Frontal cortex (tissue), 4 donors: ENCODE data around the gene NRXN3. TPM values are rescaled to one million over a fixed set of nuclear protein-coding genes. Genes with fewer than 3 reads are reported as not detected.

Source experiments
- DNase-seq, 2 donors: peaks; one replicate each; pipeline ENCODE4 v3.0.0; 2012; ENCODE audit warnings: low spot score in 2 of 2
- FAIRE-seq: peaks from 2 replicates; lab custom pipeline; 2012; peaks lifted over from hg19 to GRCh38; lab: Jason Lieb, UNC
- total RNA-seq: library from RNA; depleted of rRNA; stranded (reverse); fragments of >200 nt; gene quantifications from one replicate; pipeline ENCODE4 v1.2.3, GENCODE V29; 2014
- donor health status: control.
- donor health status: control.
- donor health status: control.

NRXN3 gene
- total RNA-seq, 1 donor from 2014 or later, result 44.8 TPM

DNA sequence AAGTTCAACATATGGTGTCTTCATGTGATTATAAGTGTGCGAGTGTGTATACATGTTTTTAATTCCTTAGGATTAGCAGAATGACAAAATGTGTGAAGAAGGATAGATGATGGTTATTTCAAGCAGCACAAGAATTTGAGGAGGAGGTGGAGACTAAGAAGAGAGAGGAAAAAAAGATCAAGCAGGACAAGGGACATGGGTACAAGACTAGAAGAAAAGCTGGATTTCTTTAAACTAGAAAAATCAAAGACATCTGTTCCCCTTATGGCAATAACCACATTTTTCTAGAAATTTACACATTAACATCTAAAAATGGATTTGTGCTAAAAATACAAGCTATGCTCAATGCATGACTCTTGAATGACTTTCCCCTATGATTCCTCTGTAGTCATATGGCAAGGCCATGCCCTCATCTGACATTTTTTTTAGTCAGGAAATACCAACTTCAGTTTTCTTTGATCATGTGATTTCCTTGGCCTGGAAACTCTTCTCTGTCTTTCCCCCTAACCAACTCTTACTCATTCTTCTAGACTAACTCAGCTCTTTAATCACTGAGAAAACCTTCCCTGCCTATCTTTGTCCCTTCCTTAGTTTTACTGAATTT lies 435.8 kb downstream of the NRXN3 start:
- DNase-seq (no peak), FAIRE-seq (no peak)

DNA sequence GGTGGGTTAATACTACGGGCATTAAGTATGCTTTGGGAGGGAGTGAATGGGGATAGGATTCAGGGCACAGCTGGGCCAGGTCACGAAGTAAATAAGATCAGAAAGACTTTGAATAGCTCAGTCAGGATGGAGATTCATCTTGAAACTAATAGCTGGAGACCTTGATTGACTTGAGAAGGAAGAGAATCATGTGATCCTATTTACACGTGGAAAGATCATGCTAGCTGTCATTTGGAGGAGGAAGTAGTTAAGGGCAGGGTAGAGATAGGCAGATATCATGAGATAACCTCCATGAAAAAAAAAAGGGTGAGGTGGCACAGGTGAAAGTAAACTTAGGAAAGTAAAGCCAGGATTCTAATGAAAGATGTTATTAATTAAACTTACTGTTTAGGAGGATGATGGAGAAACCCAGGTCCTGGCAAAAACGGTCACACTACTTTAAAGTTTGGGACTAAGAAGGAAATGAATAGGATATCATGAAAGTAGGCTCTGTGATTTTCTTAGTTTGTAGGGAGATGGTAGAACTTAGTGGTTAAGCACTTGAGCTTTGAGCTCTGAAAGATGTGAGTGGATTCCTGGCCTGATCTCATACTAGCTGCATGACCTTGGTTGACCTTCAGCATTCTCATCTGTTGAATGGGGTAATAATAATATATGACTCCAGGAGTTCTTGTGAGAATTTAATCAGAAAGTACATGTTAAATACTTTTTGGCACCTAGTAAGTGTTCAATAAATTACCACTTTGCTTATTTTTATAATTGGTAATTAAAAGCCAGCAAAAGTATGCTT lies 439.0 kb downstream of the NRXN3 start:
- no peak for DNase-seq
- no peak for FAIRE-seq

DNA sequence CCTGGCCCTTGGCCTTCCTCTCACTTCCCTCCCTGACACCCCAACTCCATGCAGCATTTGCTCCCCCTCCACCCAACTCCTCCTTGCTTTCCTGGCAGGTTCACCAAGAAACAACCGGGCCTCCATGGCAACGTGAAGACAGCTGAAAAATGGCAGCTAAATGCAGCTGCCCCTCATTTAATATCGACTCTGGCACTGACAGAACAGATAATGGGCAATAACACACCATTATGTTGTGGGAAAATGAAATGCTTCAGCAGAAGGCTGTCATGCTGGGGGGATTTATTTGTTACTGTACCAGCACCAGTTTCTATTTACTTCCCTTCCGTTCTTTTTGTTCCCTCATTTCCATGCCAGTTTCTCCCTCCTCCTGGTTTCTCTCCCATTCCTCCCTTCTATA lies 440.8 kb downstream of the NRXN3 start:
- FAIRE-seq, result no peak
- DNase-seq, result no peak

DNA sequence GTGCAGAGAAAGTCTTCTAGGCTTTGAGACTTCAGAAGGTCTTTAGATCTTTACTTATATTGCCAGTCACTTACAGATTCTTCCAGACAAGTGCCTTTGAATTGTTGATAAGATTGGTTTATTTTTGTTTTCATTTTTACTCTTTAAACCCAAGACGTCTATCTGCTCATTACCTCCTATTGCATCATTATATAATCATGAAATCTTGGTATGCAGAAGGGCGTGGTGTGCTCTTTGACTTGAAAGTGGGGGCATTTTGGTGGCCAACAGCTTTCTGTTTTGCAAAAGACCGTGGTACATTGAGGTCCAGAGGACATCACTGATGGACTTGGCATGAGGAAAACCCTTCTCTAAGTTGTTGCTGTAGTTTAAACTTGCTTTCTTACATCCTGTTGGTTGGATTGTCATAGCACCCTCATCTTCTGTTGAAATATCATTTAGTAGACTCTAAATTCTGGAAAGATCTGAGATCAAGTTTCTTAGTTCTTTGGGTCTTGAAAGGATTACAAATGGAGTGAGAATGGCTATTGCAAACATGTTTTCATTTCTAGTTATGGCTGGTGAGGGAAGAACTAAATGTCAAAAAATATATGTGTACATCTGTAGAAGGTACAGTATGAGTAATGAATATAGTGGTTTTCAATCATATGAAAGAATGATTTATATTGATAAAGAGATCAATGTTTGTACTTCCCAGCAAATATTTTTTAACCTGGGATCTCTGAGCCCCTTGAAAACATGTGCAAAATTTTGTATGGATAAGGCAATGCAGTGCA lies 441.8 kb downstream of the NRXN3 start:
- DNase-seq, result no peak
- FAIRE-seq, result no peak

DNA sequence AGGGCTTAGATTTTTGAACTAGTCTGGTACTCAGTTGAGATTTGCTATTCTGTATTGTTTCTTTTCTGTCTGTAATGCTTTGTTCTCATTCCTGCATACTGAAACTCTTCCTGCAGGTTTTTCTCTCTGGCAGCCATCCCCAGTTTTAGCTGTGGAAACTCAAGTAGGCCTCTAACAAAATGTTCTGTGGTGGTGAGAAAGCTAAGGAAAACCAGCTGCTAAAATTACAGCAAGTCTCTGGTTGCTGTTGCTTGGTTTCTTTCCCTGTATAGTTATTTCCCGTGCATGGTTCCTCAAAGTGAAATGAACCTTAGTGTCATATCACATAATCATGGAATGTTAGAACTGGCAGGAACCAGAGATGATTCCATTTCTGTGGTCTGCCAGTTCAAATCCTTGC lies 442.5 kb downstream of the NRXN3 start:
- FAIRE-seq (no peak), DNase-seq (no peak)

DNA sequence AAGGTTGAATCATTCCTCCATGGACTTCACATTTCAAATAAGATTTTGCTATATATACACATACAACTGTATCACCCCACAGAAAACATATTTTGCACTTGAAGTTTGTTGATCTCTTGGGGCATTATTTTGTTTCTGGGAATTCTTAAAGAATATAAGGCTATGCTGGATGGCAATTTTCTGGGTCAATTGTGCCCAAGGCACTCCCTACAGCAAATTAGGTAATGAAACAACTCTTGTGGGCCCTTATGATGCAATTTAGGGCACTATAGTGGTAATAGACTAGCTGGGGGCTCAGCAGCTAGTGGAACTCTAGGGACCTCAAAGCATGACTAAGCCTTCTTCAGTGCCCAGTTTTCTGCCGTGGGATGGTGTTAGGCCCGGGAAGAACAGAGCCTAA lies 444.4 kb downstream of the NRXN3 start:
- DNase-seq (no peak), FAIRE-seq (no peak)

DNA sequence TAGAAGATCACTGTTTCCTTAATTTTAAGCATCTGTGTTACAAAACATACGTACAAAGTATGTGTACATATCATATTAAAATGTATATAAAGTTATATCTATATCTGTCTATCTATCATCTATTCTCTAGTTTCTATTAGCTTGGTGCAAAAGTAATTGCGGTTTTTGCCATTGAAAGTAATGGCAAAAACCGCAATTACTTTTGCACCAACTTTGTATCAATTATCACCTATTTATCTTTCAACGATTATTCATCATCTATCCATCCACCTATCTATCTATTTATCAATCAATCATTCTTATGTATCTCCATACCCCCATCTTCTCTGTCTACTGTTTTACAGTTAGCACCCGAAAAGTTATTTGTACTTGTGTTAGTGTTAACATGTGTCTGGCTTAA lies 447.6 kb downstream of the NRXN3 start:
- DNase-seq, result no peak
- FAIRE-seq, result no peak

DNA sequence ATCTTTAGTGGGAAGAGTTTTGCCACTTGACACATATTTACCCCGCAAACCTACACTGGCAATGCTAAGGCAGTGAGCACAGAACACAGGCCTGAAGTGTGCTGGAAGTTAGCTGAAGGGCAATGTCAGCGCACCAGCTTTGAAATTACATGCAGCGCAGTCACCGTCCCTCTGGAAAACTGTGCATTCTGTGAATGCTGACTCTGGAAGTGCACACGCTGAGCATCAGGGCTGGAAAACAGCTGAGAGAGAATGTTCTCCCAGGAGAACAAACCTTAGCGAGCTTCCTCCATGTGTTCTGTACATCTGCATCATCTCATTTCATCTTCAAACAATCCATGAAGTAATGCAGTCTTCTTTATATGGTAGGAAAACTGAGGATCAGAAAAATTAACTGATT lies 448.2 kb downstream of the NRXN3 start:
- DNase-seq (no peak), FAIRE-seq (no peak)

DNA sequence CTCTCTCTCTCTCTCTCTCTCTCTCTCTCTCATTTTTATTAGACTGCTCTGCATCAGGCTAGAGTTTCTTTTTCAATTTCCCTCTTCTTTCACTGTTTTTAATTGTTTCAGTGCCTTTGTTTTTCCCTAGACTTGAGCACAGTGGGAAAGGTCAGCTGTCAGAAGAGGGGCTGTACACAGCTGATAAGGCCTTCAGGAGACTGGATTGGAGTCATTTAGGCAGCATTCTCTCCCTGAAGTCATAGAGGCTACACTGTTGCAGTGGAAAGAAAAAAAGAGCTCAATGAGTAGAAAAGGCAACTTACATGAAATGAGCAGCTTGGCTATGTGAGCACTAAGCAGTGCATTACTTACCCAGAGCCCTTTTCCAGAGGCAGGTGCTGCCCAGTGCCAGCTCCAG lies 456.9 kb downstream of the NRXN3 start:
- DNase-seq (no peak), FAIRE-seq (no peak)

DNA sequence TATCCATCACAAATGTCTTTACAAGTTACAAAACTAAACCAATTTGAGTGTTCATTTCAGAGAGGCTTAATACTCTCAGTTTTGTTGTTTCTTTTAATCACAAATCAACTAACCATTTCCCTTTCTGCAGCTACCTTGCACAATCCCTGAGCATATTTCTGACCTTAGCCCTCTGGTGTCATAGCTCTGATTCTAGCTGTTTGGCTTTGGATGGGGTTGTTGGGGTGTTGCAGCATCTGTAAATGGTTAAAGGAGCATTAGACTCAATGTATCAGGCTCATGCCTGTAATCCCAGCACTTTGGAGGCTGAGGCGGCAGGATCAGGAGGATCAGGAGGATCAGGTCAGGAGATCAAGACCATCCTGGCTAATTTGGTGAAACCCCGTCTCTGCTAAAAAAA lies 461.4 kb downstream of the NRXN3 start:
- no peak for FAIRE-seq
- DNase-seq, result no peak

DNA sequence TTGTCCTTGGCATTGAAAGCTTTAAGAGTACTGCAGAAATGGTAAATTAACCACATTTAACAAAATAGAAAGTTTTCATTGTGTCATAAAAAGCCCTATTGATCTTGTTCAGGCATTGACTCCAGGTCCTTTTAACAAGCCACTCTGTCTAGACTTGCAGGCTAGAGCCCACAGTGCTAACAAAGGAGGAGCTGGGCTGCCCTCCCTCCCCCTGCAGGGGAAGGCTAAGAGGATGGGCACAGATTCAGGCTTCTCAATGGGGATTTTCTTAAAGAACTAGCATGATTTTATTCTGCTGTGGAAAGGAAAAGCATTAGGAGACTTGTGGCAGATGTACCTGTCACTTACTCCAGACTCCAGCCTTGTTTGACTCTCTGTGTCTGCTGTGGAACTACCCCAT lies 463.6 kb downstream of the NRXN3 start:
- FAIRE-seq (no peak), DNase-seq (no peak)

DNA sequence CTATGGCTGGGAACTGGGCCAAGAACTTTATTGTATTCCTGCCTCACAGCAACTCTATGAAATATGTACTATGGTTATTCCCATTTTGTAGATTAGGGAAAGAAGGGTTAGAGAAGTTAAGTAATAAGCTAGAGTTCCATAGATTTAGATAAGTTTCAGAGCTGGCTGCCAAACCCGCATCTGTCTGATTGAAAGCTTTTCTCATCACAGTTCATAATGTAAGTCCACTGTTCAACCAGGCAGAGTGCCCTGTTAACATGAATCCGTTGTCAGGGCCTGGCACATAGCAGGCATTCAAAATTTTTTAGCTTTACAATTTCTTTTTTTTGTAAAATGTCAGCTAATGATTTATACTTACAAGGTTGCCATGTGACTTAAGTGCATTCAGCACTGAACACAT lies 467.3 kb downstream of the NRXN3 start:
- DNase-seq (no peak), FAIRE-seq (no peak)

DNA sequence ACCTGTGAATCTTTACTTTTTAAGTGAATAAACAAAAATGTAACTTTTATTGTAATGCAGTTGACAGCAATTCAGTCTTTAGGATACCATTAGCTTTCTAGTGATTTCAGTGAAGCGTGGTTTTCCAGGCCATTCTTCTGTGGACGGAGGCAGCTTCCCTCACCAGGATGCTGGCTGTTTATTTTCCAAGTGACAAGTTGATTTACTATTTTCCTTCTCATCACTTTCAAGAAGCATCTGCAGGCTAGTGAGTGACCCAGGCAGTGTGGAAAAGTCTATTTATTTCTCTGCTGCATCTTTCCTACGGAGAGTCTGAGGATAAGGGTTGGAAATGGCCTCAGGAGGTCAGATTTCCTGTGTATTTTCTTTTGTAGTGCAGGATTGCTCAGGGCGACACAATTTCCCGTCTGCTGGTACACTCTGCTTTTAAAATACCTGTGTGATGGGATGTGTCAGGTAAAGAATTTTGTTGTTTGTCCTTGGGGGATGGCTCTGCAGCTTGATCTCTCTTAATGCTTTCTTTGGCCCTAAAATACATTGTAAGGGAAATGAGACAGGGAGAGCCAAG lies 467.8 kb downstream of the NRXN3 start:
- no peak for FAIRE-seq
- DNase-seq, result no peak

DNA sequence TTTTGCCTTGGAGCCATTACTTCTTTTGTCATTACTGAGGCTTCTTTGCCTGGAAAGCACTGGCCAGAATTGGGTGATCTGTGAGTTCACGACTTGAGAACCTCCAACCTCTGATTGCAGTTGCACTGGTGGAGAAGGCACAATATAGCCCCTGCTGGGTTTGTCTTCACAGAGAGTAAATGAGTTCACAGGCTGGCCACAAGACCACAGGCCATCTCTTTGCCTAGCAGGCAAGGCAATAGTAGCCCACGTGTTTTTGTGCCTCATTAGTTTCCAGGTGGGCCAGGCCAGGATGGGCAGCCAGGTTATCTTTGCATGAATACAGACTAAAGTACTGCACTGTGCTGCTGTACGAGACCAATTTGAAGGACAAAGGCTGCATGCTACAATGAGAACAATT lies 468.8 kb downstream of the NRXN3 start:
- no peak for DNase-seq
- no peak for FAIRE-seq

DNA sequence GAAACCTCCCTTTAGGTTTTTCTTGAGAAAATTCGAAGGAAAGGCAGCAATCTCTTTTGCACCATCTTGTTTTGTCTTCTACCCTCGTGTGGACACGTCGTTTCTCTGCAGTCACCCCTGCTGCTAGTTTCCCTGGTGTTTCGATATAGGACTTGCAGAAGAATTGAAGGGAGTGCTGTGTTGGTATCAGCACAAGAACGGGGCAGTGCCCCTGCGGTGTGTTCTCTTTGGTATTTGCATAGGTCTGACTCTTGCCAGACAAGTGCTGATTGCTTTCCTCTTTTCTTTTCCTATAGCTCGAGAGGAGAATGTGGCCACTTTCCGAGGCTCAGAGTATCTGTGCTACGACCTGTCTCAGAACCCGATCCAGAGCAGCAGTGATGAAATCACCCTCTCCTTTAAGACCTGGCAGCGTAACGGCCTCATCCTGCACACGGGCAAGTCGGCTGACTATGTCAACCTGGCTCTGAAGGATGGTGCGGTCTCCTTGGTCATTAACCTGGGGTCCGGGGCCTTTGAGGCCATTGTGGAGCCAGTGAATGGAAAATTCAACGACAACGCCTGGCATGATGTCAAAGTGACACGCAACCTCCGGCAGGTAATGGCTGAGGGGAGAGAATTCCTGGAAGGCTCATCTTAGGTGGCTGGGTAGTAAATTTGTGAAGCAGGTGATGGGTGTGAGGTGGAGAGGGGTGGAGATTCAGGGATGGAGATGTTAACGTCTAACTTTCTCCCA lies 474.8 kb downstream of the NRXN3 start:
- no peak for FAIRE-seq
- DNase-seq, result no peak

DNA sequence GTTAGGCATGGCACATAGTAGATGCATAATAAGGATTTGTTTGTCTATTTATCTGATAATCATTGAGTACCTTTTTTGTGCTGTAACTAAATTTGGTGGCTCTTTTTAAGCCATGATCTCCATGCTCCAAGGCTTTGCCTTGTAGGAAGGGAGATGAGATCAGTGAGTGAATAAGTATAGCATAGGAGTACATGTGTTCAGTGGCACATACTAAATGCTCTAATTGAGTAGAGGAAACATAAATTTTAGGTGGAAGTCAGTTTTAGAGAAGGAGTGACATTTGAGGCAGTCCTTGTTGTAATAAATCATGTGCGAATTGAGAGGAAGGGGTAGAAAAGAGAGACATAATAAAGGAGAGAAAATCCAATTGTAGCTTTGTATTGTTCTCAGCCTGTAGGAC lies 482.6 kb downstream of the NRXN3 start:
- no peak for DNase-seq
- no peak for FAIRE-seq

DNA sequence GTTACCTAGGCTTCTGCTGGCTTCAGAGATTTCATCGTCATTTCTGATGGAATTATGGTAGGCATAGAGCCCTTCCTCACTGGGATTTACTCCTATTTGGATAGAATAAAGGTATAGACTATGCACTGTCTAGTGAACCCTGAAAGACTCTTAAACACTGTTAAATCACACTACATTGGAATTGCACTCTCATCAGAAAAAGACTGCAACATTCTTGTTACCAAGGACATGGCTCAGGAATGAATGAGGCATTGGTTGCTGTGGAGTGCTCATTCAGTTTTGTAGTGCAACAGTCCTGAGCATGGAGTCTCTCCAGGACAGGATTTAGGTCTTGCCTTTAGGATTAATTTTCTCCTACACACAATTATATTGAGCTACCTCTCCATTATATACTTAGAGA lies 483.0 kb downstream of the NRXN3 start:
- DNase-seq (no peak), FAIRE-seq (no peak)

DNA sequence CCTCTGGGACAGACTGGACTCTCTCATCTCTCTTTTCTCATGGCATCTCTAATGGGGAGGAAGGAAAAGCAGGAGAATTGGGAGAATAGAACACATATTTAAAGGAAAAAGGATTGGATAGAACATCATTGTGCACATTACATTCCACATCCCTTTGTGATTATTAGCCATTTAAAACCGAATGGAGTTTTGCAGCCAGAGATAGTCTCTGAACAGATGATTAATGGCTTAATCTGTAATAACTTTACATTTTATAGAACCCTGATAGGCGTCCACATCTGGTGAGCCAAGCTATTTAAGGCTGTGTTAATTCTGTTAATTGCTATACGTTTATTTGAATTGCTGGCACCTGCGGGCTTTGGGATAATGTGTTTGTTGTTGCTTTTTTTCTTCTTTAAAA lies 487.3 kb downstream of the NRXN3 start:
- FAIRE-seq (no peak), DNase-seq (no peak)

DNA sequence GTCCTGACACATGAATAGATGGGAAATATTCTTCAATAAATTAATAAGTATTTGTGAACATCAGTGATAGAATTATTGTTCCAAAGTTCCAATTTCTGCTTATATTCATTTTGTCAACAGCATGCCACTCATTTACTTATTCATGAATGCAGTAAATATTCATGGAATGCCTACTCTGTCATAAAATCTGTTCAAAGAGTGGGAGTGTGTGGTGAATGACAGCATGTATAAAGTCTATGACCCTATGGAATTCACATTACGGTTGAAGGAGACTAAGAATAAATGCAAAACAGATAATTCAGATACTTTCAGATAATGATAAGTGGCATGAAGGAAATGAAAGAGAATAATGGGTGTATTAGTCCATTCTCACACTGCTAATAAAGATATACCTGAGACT lies 494.7 kb downstream of the NRXN3 start:
- FAIRE-seq (no peak), DNase-seq (no peak)

DNA sequence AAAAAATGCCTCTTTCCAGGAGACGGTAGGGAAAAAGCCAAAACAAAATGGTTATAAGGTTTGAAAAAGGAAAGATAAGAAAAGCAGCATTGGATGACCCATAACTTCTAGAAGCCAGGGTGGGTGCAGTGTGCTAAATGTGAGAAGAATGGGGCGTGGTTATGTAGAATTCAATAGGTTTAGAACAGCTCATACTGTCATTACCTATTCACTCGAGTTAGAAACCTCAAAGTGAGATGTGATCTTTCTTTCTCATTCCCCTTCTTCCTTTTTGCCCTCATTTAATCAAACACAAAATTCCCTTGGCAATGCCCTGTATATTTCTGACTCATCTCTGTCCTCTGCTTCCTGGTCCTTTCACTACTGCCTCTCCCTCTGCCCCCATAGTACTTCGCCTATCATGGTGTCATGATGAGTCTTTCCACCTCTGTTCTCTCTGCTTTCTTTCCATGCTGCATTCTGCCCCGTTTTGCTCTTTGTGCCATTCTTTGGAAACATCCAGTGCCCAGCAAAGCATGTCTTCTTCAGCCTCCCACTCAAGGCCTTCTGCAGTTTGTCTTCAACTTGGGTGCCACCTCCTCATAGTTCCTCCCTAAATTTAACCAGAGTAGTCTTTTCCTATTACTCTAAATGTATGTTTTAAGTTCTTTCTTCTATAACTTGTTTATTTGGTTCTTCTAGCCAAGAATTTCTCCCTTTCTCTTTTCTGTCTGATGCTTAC lies 496.3 kb downstream of the NRXN3 start:
- DNase-seq (no peak), FAIRE-seq (no peak)
